ENCODE data around the gene PLCB1. TPM values are rescaled to one million over a fixed set of nuclear protein-coding genes. Genes with fewer than 3 reads are reported as not detected.
A peak's percentile ranks its signal among the peaks of the same experiment; 100 is the strongest.
"Not testable (repeated sequence)": the region's sequence is repeated elsewhere in the genome, so short reads cannot be mapped to it uniquely, and the experiment has no call there.

Gene PLCB1
- total and polyA plus RNA-seq, 5 experiments from 2014 or later: 1.4 to 3.8 (median 2.8) TPM

- POLR2A ChIA-PET: no interaction called here
- H3K4me3 Mint-ChIP-seq: no peak overlapping the region
- no peaks in the 10 kb centered on the region for H3K4me1 Mint-ChIP-seq
- no peak for ATAC-seq
- no peaks in the 10 kb centered on the region for H3K27me3 Mint-ChIP-seq
- DNase-seq: no peak
- H3K9me3 Mint-ChIP-seq: peaks cover 0 to 3% (median 0%) of the 10 kb centered on the region in 9 donors
- no peak overlapping the region for H3K27ac Mint-ChIP-seq
- H3K36me3 Mint-ChIP-seq: no peaks in the 10 kb centered on the region
Measured at GRCh38 chr20:8631271-8631670, 499.2 kb downstream of the PLCB1 start.

GRCh38 chr20:8633366-8633765, 501.3 kb downstream of the PLCB1 start:
- POLR2A ChIA-PET: no interaction called here
- no peak for DNase-seq
- no peaks in the 10 kb centered on the region for H3K27me3 Mint-ChIP-seq
- no peak overlapping the region for H3K27ac Mint-ChIP-seq
- no peaks in the 10 kb centered on the region for H3K4me1 Mint-ChIP-seq
- H3K4me3 Mint-ChIP-seq: no peak overlapping the region
- H3K36me3 Mint-ChIP-seq: no peaks in the 10 kb centered on the region
- no peak for ATAC-seq
- H3K9me3 Mint-ChIP-seq: peaks cover 0 to 3% (median 0%) of the 10 kb centered on the region in 9 donors

DNA sequence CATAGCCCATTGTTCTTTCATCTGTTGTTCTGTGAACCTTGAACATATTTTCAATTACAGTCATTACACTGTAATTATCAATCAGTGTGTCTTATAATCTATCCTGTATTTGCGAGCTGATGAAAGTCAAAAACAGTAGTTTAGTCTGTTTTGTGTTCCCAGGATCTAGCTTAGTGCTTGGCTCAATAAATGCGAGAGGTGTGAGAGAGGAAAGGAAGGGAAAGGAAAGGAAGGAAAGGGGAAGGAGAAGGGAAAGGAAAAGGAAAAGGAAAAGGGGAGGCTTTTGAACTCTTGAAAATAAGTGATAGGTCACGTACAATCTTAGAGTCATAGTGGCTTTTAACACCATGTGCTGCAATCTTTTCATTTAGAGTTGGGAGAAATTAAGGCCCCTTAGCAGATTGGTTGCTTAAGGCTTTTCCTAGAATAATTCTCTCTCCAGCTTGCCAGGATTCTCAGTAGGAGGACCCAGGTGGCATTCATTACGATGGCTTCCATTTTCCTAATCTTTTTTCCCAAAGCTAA, 503.0 kb downstream of the PLCB1 start:
- H3K4me3 Mint-ChIP-seq: no peak overlapping the region
- DNase-seq (no peak), ATAC-seq (no peak)
- H3K4me1 Mint-ChIP-seq: no peaks in the 10 kb centered on the region
- POLR2A ChIA-PET: no interaction called here
- H3K27ac Mint-ChIP-seq: peak overlapping the region in 1 of 10 donors; percentile 16
- no peaks in the 10 kb centered on the region for H3K27me3 Mint-ChIP-seq
- H3K9me3 Mint-ChIP-seq: peaks cover 0 to 3% (median 0%) of the 10 kb centered on the region in 9 donors
- no peaks in the 10 kb centered on the region for H3K36me3 Mint-ChIP-seq

- H3K9me3 Mint-ChIP-seq: peaks cover 0 to 3% (median 0%) of the 10 kb centered on the region in 9 donors
- no peaks in the 10 kb centered on the region for H3K27me3 Mint-ChIP-seq
- no peaks in the 10 kb centered on the region for H3K36me3 Mint-ChIP-seq
- no peak overlapping the region for H3K4me3 Mint-ChIP-seq
- H3K4me1 Mint-ChIP-seq: no peaks in the 10 kb centered on the region
- ATAC-seq: no peak
- H3K27ac Mint-ChIP-seq: no peak overlapping the region
- no peak for DNase-seq
- POLR2A ChIA-PET: no interaction called here
Measured at GRCh38 chr20:8635837-8636236, 503.8 kb downstream of the PLCB1 start.

DNA sequence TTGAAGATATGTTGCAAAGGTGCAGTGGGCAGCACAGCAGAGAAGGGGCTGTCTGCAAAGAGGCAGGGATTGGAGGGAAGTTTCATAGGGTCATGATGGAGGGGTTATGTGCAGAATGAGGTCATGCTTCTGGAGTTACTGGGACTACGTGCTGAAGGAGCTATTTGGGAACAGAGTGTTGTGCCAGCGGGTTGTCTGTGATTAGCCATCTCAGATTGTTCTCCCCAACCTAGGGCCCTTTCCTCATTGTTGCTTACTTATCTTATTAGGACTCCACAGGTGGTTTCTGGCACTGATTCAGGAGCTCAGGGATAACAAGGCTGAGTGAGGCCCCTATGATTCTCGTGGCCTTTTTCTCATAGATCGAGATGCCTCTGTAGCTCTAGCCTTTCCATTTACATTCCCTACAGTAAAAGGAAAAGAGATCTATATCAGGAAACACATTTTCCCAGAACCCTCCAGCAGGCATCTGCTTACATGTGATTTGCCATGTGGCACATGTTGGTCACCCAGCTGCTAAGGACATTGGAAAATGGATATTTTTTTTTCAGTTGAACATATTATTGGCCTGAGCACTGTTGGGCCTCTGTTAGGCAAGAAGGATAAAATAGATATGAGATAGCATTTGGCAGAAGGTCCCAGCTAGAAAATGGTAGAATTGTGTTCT, 507.2 kb downstream of the PLCB1 start:
- no peak for ATAC-seq
- Mint-ChIP-seq H3K36me3 (no peaks in the 10 kb centered on the region), H3K27me3 (peaks cover 0 to 4% (median 0%) of the 10 kb centered on the region in 5 donors), H3K9me3 (peaks cover 0 to 2% (median 0%) of the 10 kb centered on the region in 9 donors), H3K4me3 (no peak overlapping the region), H3K4me1 (peaks cover 0 to 2% (median 0%) of the 10 kb centered on the region in 4 donors), H3K27ac (no peak overlapping the region)
- POLR2A ChIA-PET: no interaction called here
- no peak for DNase-seq

DNA sequence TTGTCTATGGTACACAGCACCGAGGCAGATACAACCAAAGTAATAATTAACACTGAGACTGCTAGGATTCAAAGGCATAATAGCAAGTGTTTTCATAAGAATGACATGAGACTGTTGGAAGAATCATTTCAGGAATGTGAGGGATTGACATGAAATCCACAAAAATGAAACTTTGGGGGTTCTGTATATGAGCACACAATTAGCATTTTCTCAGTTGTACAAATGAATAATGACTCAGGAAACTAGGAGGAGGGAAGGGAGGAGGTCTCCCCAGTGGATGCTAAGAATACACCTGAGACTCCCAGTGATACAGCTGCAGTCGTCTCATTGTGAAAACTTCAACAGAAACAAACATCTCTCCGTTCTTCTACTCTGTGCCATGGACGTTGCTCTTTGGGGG, 508.4 kb downstream of the PLCB1 start:
- ATAC-seq (no peak), DNase-seq (no peak)
- Mint-ChIP-seq H3K4me1 (peaks cover 0 to 2% (median 0%) of the 10 kb centered on the region in 4 donors), H3K27me3 (peaks cover 0 to 4% (median 0%) of the 10 kb centered on the region in 5 donors), H3K4me3 (no peak overlapping the region), H3K9me3 (peaks cover 0 to 2% (median 0%) of the 10 kb centered on the region in 9 donors), H3K36me3 (no peaks in the 10 kb centered on the region), H3K27ac (no peak overlapping the region)
- POLR2A ChIA-PET: no interaction called here

DNA sequence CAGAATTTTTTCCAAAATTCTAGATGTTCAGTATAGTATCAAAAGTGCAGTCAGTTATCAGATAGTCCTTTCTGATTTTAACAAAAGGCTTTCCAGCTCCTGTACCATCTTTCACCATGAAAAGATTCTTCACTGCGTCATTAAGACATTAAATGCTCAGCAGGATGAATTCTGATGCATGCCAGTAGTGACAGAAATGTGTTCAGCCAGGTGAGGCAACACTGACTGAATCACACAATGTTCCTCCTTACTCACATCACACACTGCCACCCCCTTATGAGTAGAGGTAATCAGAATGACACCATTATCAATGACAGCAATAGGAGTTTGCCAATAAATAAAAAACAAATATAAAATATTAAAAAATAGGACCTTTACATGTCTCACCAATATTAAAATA, 510.2 kb downstream of the PLCB1 start:
- POLR2A ChIA-PET: no interaction called here
- peaks cover 0 to 4% (median 0%) of the 10 kb centered on the region in 5 donors for H3K27me3 Mint-ChIP-seq
- no peak overlapping the region for H3K27ac Mint-ChIP-seq
- ATAC-seq (no peak), DNase-seq (no peak)
- no peak overlapping the region for H3K4me3 Mint-ChIP-seq
- peaks cover 0 to 2% (median 0%) of the 10 kb centered on the region in 4 donors for H3K4me1 Mint-ChIP-seq
- H3K9me3 Mint-ChIP-seq: peaks cover 0 to 2% (median 0%) of the 10 kb centered on the region in 9 donors
- H3K36me3 Mint-ChIP-seq: no peaks in the 10 kb centered on the region

DNA sequence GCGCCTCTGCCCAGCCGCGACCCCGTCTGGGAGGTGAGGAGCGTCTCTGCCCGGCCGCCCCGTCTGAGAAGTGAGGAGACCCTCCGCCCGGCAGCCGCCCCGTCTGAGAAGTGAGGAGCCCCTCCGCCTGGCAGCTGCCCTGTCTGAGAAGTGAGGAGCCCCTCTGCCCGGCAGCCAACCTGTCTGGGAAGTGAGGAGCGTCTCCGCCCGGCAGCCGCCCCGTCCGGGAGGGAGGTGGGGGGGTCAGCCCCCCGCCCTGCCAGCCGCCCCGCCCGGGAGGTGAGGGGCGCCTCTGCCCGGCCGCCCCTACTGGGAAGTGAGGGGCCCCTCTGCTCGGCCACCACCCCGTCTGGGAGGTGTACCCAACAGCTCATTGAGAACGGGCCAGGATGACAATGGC, 512.4 kb downstream of the PLCB1 start:
- POLR2A ChIA-PET, H3K36me3 Mint-ChIP-seq, H3K27me3 Mint-ChIP-seq, DNase-seq, ATAC-seq, H3K4me1 Mint-ChIP-seq, H3K9me3 Mint-ChIP-seq, H3K4me3 Mint-ChIP-seq, H3K27ac Mint-ChIP-seq: not testable (repeated sequence)

DNA sequence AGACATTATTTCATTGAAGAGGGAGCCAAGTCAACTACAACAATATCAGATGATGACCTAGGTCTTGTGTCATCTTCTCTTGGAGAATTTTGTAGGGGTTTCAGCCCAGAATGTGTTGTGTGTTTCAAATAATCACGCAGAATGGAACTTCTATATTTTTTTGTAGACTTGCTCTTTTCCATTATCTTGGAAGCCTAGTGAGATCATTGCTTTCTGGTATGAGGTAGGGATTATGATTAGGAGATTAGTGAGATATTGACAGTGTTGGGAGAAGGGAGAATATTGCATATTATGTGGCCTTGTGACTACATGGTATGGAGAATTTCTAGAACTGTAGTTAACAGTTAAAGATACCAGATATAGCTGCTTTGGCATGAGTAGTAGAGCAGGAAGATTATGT, 513.3 kb downstream of the PLCB1 start:
- Mint-ChIP-seq H3K27me3 (peaks cover 0 to 5% (median 0%) of the 10 kb centered on the region in 5 donors), H3K4me1 (peaks cover 0 to 4% (median 1%) of the 10 kb centered on the region in 4 donors), H3K27ac (peak overlapping the region in 1 of 10 donors; percentile 5), H3K4me3 (no peak overlapping the region), H3K36me3 (no peaks in the 10 kb centered on the region), H3K9me3 (peaks cover 0 to 2% (median 0%) of the 10 kb centered on the region in 9 donors)
- ATAC-seq (no peak), DNase-seq (no peak)
- POLR2A ChIA-PET: no interaction called here

- POLR2A ChIA-PET: no interaction called here
- ATAC-seq: no peak
- H3K9me3 Mint-ChIP-seq: peaks cover 0 to 2% (median 0%) of the 10 kb centered on the region in 9 donors
- peaks cover 0 to 4% (median 1%) of the 10 kb centered on the region in 4 donors for H3K4me1 Mint-ChIP-seq
- H3K4me3 Mint-ChIP-seq: no peak overlapping the region
- peaks cover 0 to 5% (median 0%) of the 10 kb centered on the region in 5 donors for H3K27me3 Mint-ChIP-seq
- no peaks in the 10 kb centered on the region for H3K36me3 Mint-ChIP-seq
- DNase-seq: no peak
- no peak overlapping the region for H3K27ac Mint-ChIP-seq
Measured at GRCh38 chr20:8646033-8646441, 514.0 kb downstream of the PLCB1 start.

GRCh38 chr20:8646716-8647115, 514.6 kb downstream of the PLCB1 start:
- Mint-ChIP-seq H3K27ac (no peak overlapping the region), H3K36me3 (no peaks in the 10 kb centered on the region), H3K9me3 (peaks cover 0 to 2% (median 0%) of the 10 kb centered on the region in 9 donors), H3K27me3 (peaks cover 0 to 5% (median 0%) of the 10 kb centered on the region in 5 donors), H3K4me3 (no peak overlapping the region), H3K4me1 (peaks cover 0 to 4% (median 1%) of the 10 kb centered on the region in 4 donors)
- DNase-seq (no peak), ATAC-seq (no peak)
- POLR2A ChIA-PET: no interaction called here

DNA sequence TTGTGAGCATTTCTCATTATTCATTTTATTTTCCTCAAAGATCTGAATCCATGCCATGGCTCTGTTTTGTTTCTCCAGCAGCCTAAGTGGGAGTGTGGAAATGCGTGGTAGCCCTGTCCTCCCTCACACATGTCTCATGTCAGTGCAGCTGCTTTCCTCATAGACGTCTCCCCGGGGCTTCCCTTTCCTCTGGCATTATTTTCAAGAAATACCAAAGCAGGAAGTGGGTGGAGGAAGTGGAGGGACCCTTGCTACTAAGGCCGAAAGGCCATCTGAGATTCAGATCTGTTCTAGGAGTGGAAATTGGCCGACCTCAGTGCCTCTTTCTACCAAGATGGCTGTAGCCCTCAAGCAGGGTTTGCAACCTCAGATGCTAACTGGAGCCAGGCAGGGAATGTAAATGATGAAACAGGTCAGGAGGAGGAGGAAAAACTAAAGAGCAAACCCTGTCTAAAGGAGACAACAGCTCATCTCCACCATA, 515.9 kb downstream of the PLCB1 start:
- DNase-seq (no peak), ATAC-seq (no peak)
- H3K27ac Mint-ChIP-seq: no peak overlapping the region
- H3K9me3 Mint-ChIP-seq: peaks cover 0 to 2% (median 0%) of the 10 kb centered on the region in 9 donors
- POLR2A ChIA-PET: no interaction called here
- H3K4me1 Mint-ChIP-seq: peaks cover 0 to 4% (median 1%) of the 10 kb centered on the region in 4 donors
- no peaks in the 10 kb centered on the region for H3K36me3 Mint-ChIP-seq
- H3K27me3 Mint-ChIP-seq: peaks cover 0 to 5% (median 0%) of the 10 kb centered on the region in 5 donors
- H3K4me3 Mint-ChIP-seq: no peak overlapping the region

DNA sequence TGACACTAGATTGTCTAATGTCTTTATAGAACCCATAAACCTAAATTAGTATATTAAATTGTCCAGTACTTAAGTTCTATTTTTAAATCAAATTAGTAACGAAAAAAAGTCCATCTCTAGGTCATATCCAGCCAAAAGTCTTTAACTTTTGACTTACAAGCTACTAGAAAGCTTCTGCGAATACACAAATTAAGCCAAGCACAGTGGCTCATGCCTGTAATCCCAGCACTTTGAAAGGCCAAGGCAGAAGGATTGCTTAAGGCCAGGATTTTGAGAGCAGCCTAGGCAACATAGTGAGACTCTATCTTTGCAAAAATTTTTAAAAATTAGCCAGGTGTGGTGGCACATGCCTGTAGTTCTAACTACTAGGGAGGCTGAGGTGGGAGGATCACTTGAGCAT, 516.4 kb downstream of the PLCB1 start:
- Mint-ChIP-seq H3K36me3 (no peaks in the 10 kb centered on the region), H3K9me3 (peaks cover 0 to under 1% (median 0%) of the 10 kb centered on the region in 9 donors), H3K4me3 (no peak overlapping the region), H3K27ac (no peak overlapping the region), H3K4me1 (peaks cover 0 to 4% (median 0%) of the 10 kb centered on the region in 4 donors), H3K27me3 (peaks cover 0 to 5% (median 0%) of the 10 kb centered on the region in 5 donors)
- ATAC-seq (no peak), DNase-seq (no peak)
- POLR2A ChIA-PET: no interaction called here

Data from naive thymus-derived CD8-positive, alpha-beta T cell (primary cell).